ENCODE data around the gene KCNMA1. TPM values are rescaled to one million over a fixed set of nuclear protein-coding genes. Genes with fewer than 3 reads are reported as not detected.

The KCNMA1 gene
- total RNA-seq, 3 donors from 2014 or later (not counting 1 experiment from before 2014, with no cell fraction given): 0.40 to 1.8 (median 0.63) TPM

- Mint-ChIP-seq H3K4me1 (peaks cover 18 to 21% of the 10 kb centered on the region in 2 donors), H3K36me3 (no peaks in the 10 kb centered on the region), H3K27me3 (ENCODE audit: low read depth in 2 of 2) (no peaks in the 10 kb centered on the region), H3K4me3 (no peak overlapping the region), H3K27ac (no peak overlapping the region), H3K9me3 (peaks cover 0 to 2% of the 10 kb centered on the region in 2 donors)
- Histone ChIP-seq H3K4me3 (ENCODE audit: low read length) (no peak overlapping the region), H3K4me1 (ENCODE audit: control insufficient read depth, insufficient read depth, low read length) (peaks cover 16% of the 10 kb centered on the region), H3K27ac (ENCODE audit: low read length) (no peak overlapping the region), H3K27me3 (ENCODE audit: control insufficient read depth, insufficient read depth, low read length) (no peaks in the 10 kb centered on the region), H3K9me3 (ENCODE audit: control insufficient read depth, insufficient read depth, low read length) (no peaks in the 10 kb centered on the region), H3K36me3 (ENCODE audit: control insufficient read depth, insufficient read depth, low read length) (no peaks in the 10 kb centered on the region)
- TF ChIP-seq, protein P1, sequence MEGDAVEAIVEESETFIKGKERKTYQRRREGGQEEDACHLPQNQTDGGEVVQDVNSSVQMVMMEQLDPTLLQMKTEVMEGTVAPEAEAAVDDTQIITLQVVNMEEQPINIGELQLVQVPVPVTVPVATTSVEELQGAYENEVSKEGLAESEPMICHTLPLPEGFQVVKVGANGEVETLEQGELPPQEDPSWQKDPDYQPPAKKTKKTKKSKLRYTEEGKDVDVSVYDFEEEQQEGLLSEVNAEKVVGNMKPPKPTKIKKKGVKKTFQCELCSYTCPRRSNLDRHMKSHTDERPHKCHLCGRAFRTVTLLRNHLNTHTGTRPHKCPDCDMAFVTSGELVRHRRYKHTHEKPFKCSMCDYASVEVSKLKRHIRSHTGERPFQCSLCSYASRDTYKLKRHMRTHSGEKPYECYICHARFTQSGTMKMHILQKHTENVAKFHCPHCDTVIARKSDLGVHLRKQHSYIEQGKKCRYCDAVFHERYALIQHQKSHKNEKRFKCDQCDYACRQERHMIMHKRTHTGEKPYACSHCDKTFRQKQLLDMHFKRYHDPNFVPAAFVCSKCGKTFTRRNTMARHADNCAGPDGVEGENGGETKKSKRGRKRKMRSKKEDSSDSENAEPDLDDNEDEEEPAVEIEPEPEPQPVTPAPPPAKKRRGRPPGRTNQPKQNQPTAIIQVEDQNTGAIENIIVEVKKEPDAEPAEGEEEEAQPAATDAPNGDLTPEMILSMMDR (IDR thresholded peaks at IDR 0.05): no peak
- intact Hi-C loops (cut with micrococcal nuclease): no loop called here
- DNase-seq: no peak
- 89% methylated on average over 3 of the region's 4 CpGs for WGBS (ENCODE audit: insufficient coverage)
- ATAC-seq: no peak
Measured at GRCh38 chr10:76885816-76886215, 751.8 kb downstream of the KCNMA1 start.

DNA sequence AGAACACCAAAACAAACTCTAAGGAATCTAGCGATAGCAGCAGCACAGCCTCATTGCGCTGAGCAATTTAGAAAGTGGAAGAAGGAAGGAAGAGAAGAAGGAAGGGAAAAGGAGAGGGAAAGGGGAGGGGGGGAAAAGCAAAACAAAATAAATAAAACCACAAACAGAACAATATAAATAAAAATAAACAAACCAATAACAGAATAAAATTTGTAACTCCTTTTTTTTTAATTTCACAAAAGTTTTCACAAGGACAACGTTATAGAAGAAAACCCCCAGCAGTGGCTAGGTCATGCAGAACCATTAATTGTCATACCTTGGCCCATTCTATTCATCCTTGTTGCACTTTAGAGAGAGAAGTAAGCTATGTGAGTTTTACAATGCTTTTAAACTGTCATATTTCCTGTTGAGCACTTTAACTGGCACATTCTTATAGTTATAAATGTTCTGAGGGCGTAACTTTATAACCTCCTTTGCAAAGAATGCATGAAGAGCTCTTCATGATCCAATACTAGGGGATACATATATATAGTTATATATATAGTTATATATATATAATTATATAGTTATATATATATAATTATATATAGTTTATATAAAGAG lies 752.8 kb downstream of the KCNMA1 start:
- intact Hi-C loops (cut with micrococcal nuclease): no loop called here
- H3K9me3 ChIP-seq (ENCODE audit: control insufficient read depth, insufficient read depth, low read length): no peaks in the 10 kb centered on the region
- H3K36me3 ChIP-seq (ENCODE audit: control insufficient read depth, insufficient read depth, low read length): no peaks in the 10 kb centered on the region
- TF ChIP-seq, protein P1 (IDR thresholded peaks at IDR 0.05): no peak
- H3K4me3 Mint-ChIP-seq: no peak overlapping the region
- H3K27me3 ChIP-seq (ENCODE audit: control insufficient read depth, insufficient read depth, low read length): no peaks in the 10 kb centered on the region
- peaks cover 18 to 22% of the 10 kb centered on the region in 2 donors for H3K4me1 Mint-ChIP-seq
- H3K4me3 ChIP-seq (ENCODE audit: low read length): no peak overlapping the region
- H3K4me1 ChIP-seq (ENCODE audit: control insufficient read depth, insufficient read depth, low read length): peaks cover 16% of the 10 kb centered on the region
- no peak overlapping the region for H3K27ac ChIP-seq (ENCODE audit: low read length)
- DNase-seq (no peak), ATAC-seq (no peak)
- peaks cover 0 to 4% of the 10 kb centered on the region in 2 donors for H3K27me3 Mint-ChIP-seq (ENCODE audit: low read depth in 2 of 2)
- no peaks in the 10 kb centered on the region for H3K36me3 Mint-ChIP-seq
- H3K27ac Mint-ChIP-seq: no peak overlapping the region
- no CpG with 5 or more reads among the region's 4 CpGs for WGBS (ENCODE audit: insufficient coverage)
- peaks cover 0 to 2% of the 10 kb centered on the region in 2 donors for H3K9me3 Mint-ChIP-seq

DNA sequence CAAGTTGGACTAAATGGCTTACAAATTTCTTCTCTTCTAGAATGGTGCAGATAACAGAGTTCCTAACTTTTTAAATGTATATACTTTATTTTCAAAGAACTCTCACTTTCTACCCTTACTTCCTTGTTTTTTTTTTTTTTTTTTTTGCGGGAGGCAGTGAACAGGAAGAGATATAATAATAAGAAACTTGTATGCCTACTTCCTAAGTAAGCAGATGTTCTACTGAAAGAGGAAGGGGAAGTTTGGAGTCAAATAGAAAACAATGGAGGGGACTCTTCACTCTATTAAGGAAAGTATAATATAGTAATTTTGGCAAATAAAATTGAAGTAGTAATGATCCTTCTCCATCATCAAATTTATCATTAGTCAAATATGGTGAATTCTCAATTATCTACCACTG lies 754.0 kb downstream of the KCNMA1 start:
- H3K4me3 ChIP-seq (ENCODE audit: low read length): no peak overlapping the region
- ATAC-seq (no peak), DNase-seq (no peak)
- WGBS (ENCODE audit: insufficient coverage): no CpG with 5 or more reads among the region's 1 CpG
- intact Hi-C loops (cut with micrococcal nuclease): no loop called here
- Mint-ChIP-seq H3K4me3 (no peak overlapping the region), H3K36me3 (no peaks in the 10 kb centered on the region), H3K27me3 (ENCODE audit: low read depth in 2 of 2) (peaks cover 0 to 13% of the 10 kb centered on the region in 2 donors), H3K4me1 (peaks cover 18 to 22% of the 10 kb centered on the region in 2 donors), H3K27ac (no peak overlapping the region), H3K9me3 (peaks cover 0 to 2% of the 10 kb centered on the region in 2 donors)
- no peaks in the 10 kb centered on the region for H3K36me3 ChIP-seq (ENCODE audit: control insufficient read depth, insufficient read depth, low read length)
- H3K9me3 ChIP-seq (ENCODE audit: control insufficient read depth, insufficient read depth, low read length): no peaks in the 10 kb centered on the region
- no peaks in the 10 kb centered on the region for H3K27me3 ChIP-seq (ENCODE audit: control insufficient read depth, insufficient read depth, low read length)
- H3K4me1 ChIP-seq (ENCODE audit: control insufficient read depth, insufficient read depth, low read length): peaks cover 16% of the 10 kb centered on the region
- TF ChIP-seq, protein P1 (IDR thresholded peaks at IDR 0.05): no peak
- H3K27ac ChIP-seq (ENCODE audit: low read length): no peak overlapping the region

- Histone ChIP-seq H3K9me3 (ENCODE audit: control insufficient read depth, insufficient read depth, low read length) (no peaks in the 10 kb centered on the region), H3K4me1 (ENCODE audit: control insufficient read depth, insufficient read depth, low read length) (peaks cover 16% of the 10 kb centered on the region), H3K4me3 (ENCODE audit: low read length) (no peak overlapping the region), H3K27me3 (ENCODE audit: control insufficient read depth, insufficient read depth, low read length) (no peaks in the 10 kb centered on the region), H3K27ac (ENCODE audit: low read length) (no peak overlapping the region), H3K36me3 (ENCODE audit: control insufficient read depth, insufficient read depth, low read length) (no peaks in the 10 kb centered on the region)
- Mint-ChIP-seq H3K4me3 (no peak overlapping the region), H3K9me3 (peaks cover 0 to 2% of the 10 kb centered on the region in 2 donors), H3K27me3 (ENCODE audit: low read depth in 2 of 2) (peaks cover 0 to 17% of the 10 kb centered on the region in 2 donors), H3K4me1 (peaks cover 18 to 22% of the 10 kb centered on the region in 2 donors), H3K36me3 (no peaks in the 10 kb centered on the region), H3K27ac (peak overlapping the region; percentile 19 to 23)
- TF ChIP-seq, protein P1 (IDR thresholded peaks at IDR 0.05): no peak
- ATAC-seq (no peak), DNase-seq (no peak)
- intact Hi-C loops (cut with micrococcal nuclease): no loop called here
Measured at GRCh38 chr10:76882796-76883195, 754.8 kb downstream of the KCNMA1 start.
